SK-N-MC (cell line): ENCODE measurements around the gene PAIP1.
"Not testable (repeated sequence)": the region's sequence is repeated elsewhere in the genome, so short reads cannot be mapped to it uniquely, and the experiment has no call there.

Source experiments
- EZH2 ChIP-seq: fragments of 200-600 bp; sonication (generic); IDR thresholded peaks from one replicate; pipeline ENCODE4 v1.6.1; 2017; ENCODE audit warnings: antibody characterized with exemption
- POLR2AphosphoS5 ChIP-seq: IDR thresholded peaks from 2 replicates; pipeline ENCODE4 v1.6.1; 2012; ENCODE audit warnings: mild to moderate bottlenecking, low read depth, low read length, borderline replicate concordance

DNA sequence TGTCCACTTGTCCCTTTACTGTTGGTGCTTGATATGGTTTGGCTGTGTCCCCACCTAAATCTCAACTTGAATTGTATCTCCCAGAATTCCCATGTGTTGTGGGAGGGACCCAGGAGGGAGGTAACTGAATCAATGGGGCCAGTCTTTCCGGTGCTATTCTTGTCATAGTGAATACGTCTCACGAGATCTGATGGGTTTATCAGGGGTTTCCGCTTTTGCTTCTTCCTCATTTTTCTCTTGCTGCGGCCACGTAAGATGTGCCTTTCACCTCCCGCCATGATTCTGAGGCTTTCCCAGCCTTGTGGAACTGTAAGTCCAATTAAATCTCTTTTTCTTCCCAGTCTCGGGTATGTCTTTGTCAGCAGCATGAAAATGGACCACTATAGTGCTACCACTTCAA lies 7.6 kb downstream of the PAIP1 start:
- TF ChIP-seq POLR2AphosphoS5, EZH2: not testable (repeated sequence)
